Neural progenitor cell (in vitro differentiated cells): ENCODE data around the gene NCAPG2.

ENCODE experiments used
- CTCF ChIP-seq: fragments of 200-600 bp; sonication (generic); IDR thresholded peaks from 2 replicates; pipeline ENCODE4 v1.5.1; 2017; ENCODE audit warnings: antibody characterized with exemption, mild to moderate bottlenecking
- EZH2 ChIP-seq: fragments of 200-600 bp; sonication (generic); IDR thresholded peaks from 2 replicates; pipeline ENCODE4 v1.6.1; 2017; ENCODE audit warnings: antibody characterized with exemption, mild to moderate bottlenecking, moderate library complexity

GRCh38 chr7:158613481-158613880 is 91.1 kb downstream of the NCAPG2 start:
- TF ChIP-seq CTCF (no peak), EZH2 (no peak)
